ENCODE data around the gene MS4A1.
"Not testable (repeated sequence)": the region's sequence is repeated elsewhere in the genome, so short reads cannot be mapped to it uniquely, and the experiment has no call there.

Gene MS4A1

GRCh38 chr11:60504219-60504905, 48.7 kb downstream of the MS4A1 start:
- no peak for DNase-seq

GRCh38 chr11:60509609-60510008, 54.0 kb downstream of the MS4A1 start:
- DNase-seq, result not testable (repeated sequence)

DNA sequence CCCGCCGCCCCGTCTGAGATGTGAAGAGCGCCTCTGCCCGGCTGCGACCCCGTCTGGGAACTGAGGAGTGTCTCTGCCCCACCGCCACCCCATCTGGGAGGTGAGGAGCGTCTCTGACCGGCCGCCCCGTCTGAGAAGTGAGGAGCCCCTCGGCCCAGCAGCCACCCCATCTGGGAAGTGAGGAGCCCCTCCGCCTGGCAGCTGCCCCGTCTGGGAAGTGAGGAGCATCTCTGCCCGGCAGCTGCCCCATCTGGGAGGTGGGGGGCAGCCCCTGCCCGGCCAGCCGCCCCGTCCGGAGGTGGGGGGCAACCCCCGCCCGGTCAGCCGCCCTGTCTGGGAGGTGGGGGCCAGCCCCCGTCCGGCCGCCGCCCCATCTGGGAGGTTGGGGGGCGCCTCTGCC, 54.6 kb downstream of the MS4A1 start:
- DNase-seq, result not testable (repeated sequence)

DNA sequence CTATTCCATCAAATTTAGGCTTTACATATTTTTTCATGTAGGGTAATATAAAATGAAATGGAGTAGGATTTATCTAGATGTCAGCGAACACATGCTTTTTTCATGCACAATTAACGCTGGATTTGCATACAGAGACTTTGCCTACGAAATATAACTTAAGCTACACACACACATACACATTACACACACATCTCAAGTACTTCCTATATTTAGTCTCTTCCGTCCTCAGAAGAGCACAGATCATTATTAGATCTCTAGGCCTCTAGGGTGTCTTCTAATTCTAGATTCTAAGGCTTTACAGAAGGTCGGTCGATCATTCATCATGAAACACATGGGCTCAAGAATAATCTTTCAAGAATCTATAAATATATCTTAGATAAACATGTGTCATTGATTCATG, 55.7 kb downstream of the MS4A1 start:
- no peak for DNase-seq

GRCh38 chr11:60512651-60513225, 57.1 kb downstream of the MS4A1 start:
- no peak for DNase-seq

DNA sequence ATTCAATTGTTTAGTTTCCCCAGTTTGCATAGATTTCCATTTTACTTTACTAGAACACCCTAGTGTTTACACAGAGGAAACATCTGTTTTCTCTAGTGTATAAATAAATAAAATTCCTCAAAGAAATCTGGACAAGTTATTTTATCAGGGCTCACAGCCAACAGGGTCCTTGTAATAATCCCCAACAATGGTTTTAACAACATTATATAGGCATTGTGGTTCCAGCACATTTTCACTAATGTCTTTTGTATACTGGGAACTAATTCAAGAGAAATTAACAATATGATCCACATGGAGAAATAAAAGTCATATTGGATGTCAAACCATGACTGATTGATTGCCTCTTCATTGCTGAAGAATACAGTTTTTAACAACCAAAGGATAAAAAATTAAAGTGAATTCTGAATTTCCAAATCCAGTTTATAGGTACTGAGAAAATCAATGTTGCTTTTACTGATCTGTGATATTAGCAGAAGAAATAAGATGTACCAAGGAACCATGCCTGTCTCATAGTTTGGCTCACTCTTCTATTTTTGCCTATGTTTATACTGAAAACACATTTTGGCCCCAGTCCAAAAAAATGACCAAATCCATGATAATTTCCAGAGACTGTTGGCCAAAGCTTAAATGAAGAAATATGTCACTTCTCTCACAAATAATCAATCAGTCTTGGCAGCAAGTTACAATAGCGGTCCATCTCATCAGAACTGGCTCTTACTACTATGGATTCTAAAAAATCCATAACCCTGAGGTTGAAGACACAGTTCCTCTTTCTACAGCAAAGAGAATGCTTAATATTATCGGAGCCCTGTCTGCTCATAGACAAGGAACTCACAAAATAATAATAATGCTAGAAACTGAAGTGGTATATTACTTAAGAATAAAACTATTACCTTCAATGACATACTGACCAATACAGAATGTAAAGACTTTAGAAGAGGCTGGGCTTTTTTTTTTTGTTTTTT, 58.1 kb downstream of the MS4A1 start:
- no peak for DNase-seq

DNA sequence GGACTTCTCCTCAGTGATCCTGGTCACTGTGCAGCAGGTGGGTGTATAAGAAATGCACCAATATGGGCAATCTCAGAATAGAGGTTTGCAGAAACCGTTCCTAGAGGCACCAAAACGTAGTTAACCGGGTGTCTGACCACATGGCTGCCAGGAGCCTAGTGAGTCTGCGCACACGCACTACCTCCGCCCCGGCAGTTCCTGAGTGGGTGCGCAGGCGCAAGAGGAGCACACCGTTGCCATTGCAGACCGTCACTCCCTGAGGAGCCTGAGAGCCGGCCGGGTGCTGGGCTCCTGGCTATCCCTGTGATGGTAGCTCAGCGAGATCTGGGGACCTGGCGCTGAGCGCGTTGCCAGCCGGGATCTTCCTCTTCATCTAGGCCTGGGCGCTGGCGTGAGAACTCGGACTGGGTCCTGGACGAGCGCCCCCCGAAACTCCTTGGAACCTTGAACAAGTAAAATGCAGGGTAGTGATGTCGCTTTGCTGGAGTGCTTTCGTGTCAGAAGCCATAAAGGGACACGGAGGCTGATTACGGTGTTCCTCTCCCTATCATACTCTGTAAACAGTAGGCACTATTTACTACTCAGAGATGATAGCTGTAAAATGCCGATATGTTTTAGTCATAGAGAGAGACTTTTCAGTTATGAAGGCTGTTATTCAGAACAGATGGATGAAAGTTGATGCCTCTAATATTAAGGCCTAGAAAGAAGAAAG, 59.7 kb downstream of the MS4A1 start, which contains the start of gene MS4A13:
Gene MS4A13 (plus strand): TSS at position 249 of the 712 bp plus-strand sequence. CDS start 2,692 bp downstream, outside the sequence.
- DNase-seq, result no peak

Measured in femur (tissue), 1 donor.